ENCODE data around the gene MBOAT2.
A peak's percentile ranks its signal among the peaks of the same experiment; 100 is the strongest.

Gene MBOAT2

DNA sequence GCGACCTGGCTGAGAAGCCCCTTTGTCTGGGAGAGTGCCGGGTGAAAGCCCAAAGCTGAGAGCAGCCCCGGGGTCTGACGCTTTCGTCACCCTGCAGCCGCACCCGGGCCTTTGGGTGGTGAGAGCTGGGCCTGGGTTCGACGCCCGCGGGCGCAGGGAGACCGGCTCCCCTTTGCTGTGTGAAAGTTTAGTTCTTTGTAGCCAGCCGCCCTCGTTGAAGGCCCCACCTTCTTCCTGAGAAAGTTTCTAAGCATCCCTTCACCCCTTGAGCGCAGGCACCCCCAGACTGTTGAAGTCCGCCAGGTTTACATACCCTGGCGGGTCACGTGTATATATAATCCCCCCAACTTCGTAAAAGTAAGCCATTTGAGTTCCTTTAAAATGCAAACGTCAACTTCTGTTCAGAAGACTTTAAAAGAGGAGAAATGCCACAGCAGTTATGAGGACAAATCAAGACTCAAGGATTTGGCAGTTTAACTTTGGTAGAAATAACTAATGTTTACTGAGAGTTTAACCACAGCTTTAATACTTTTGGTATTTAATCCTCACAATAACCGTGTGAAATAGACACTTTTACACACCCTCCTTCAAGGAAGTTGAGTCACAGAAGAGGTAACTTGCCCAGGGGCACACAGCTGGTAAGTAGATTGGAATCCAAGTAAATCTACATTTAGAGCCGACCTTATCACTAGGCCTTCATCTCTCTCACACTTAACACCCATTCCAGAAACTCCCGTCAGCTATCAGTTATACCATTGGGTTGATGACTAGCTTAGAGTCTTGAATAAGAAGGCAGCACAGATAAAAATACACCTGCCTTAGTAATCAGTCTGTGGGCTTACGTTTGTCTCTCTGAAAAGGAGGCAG lies 1.1 kb upstream of the MBOAT2 start:
- no peak for TF ChIP-seq EZH2phosphoT487 (IDR thresholded peaks at IDR 0.05; ENCODE audit: borderline replicate concordance, low read length)
- TF ChIP-seq, protein P1, sequence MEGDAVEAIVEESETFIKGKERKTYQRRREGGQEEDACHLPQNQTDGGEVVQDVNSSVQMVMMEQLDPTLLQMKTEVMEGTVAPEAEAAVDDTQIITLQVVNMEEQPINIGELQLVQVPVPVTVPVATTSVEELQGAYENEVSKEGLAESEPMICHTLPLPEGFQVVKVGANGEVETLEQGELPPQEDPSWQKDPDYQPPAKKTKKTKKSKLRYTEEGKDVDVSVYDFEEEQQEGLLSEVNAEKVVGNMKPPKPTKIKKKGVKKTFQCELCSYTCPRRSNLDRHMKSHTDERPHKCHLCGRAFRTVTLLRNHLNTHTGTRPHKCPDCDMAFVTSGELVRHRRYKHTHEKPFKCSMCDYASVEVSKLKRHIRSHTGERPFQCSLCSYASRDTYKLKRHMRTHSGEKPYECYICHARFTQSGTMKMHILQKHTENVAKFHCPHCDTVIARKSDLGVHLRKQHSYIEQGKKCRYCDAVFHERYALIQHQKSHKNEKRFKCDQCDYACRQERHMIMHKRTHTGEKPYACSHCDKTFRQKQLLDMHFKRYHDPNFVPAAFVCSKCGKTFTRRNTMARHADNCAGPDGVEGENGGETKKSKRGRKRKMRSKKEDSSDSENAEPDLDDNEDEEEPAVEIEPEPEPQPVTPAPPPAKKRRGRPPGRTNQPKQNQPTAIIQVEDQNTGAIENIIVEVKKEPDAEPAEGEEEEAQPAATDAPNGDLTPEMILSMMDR (IDR thresholded peaks at IDR 0.05; ENCODE audit: low read depth, low read length, poor library complexity, severe bottlenecking) = no peak
- Histone ChIP-seq H3K4me2 (ENCODE audit: low read length) (peak overlapping the region; percentile 77), H3K36me3 (ENCODE audit: control insufficient read depth, low read length) (no peaks in the 10 kb centered on the region), H3K27ac (ENCODE audit: low read depth, low read length) (no peak overlapping the region), H3K9me3 (ENCODE audit: control insufficient read depth, insufficient read depth, low read length) (no peaks in the 10 kb centered on the region), H3F3A (ENCODE audit: control insufficient read depth, insufficient read depth) (peaks cover 3% of the 10 kb centered on the region), H3K9me2 (replicated peaks; ENCODE audit: control insufficient read depth, low read length) (no peaks in the 10 kb centered on the region), H3K4me1 (ENCODE audit: control insufficient read depth, low read length) (peaks cover 39% of the 10 kb centered on the region), H3K27me3 (ENCODE audit: control insufficient read depth, low read length) (no peaks in the 10 kb centered on the region), H3K79me2 (ENCODE audit: control insufficient read depth, low read length) (peaks cover 31% of the 10 kb centered on the region), H3K4me3 (ENCODE audit: low read length) (peak overlapping the region; percentile 87), H4K20me1 (ENCODE audit: control insufficient read depth, insufficient read depth, low read depth, low read length) (no peaks in the 10 kb centered on the region)

DNA sequence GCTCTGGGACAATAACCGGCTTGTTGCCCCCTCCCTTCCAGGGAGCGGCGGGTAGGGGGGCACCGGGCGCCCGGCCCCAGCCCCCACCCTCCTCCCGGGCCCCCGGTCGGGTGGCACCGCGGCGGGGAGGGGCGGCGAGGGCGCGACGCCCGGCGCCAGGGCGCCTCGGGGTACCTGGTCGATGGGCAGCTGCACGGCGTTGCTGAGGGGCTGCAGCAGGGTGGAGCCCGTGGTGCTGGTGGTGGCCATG lies 193 bp downstream of the MBOAT2 start:
- peaks cover 45% of the 10 kb centered on the region for H3K4me1 ChIP-seq (ENCODE audit: control insufficient read depth, low read length)
- H3K9me2 ChIP-seq (replicated peaks; ENCODE audit: control insufficient read depth, low read length) = no peaks in the 10 kb centered on the region
- H3K4me3 ChIP-seq (ENCODE audit: low read length) = peak overlapping the region; percentile 87
- H3K79me2 ChIP-seq (ENCODE audit: control insufficient read depth, low read length) = peaks cover 44% of the 10 kb centered on the region
- H3F3A ChIP-seq (ENCODE audit: control insufficient read depth, insufficient read depth) = peaks cover 3% of the 10 kb centered on the region
- no peaks in the 10 kb centered on the region for H3K9me3 ChIP-seq (ENCODE audit: control insufficient read depth, insufficient read depth, low read length)
- no peak overlapping the region for H3K27ac ChIP-seq (ENCODE audit: low read depth, low read length)
- no peaks in the 10 kb centered on the region for H4K20me1 ChIP-seq (ENCODE audit: control insufficient read depth, insufficient read depth, low read depth, low read length)
- H3K27me3 ChIP-seq (ENCODE audit: control insufficient read depth, low read length) = no peaks in the 10 kb centered on the region
- no peaks in the 10 kb centered on the region for H3K36me3 ChIP-seq (ENCODE audit: control insufficient read depth, low read length)
- TF ChIP-seq, protein P1 (IDR thresholded peaks at IDR 0.05; ENCODE audit: low read depth, low read length, poor library complexity, severe bottlenecking) = no peak
- no peak for TF ChIP-seq EZH2phosphoT487 (IDR thresholded peaks at IDR 0.05; ENCODE audit: borderline replicate concordance, low read length)
- H3K4me2 ChIP-seq (ENCODE audit: low read length) = peak overlapping the region; percentile 93

DNA sequence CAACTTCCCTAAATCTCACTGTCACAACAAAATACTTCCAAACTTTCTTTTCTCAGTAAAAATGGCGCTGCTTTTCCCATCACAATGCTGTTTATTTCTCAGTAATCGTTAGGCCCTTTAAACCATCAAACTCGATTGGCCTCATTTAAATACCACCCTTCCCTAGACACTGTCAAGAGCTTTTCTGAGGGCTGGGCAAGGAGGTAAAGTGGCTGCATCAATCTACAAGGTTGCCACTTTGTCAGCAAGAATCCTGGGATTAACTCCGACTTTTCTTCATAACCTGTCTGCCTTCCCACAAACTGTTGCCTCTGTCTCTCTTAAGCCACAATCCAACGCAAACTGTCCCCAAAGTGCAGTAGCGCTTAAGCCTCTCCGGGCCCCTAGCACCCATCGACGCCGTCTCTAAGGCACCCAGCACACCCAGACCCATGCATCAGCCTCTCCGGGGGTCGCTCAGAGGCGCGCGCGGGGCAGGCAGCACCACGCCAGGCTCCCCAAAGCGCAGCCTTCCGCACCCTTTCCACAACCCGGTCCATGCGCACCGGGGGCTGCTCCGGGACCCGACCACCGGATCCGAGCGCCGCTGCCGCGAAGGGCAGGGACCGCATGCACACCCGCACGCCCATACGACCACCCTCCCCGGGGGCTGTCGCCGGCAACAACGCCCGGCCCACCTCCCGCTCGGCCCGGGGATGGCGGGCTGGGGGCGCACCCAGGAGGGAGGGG lies 683 bp downstream of the MBOAT2 start:
- Histone ChIP-seq H3K4me2 (ENCODE audit: low read length) (peak overlapping the region; percentile 93), H3F3A (ENCODE audit: control insufficient read depth, insufficient read depth) (peaks cover 3% of the 10 kb centered on the region), H3K4me3 (ENCODE audit: low read length) (peak overlapping the region; percentile 87), H3K9me2 (replicated peaks; ENCODE audit: control insufficient read depth, low read length) (no peaks in the 10 kb centered on the region), H3K27ac (ENCODE audit: low read depth, low read length) (no peak overlapping the region), H3K27me3 (ENCODE audit: control insufficient read depth, low read length) (no peaks in the 10 kb centered on the region), H3K9me3 (ENCODE audit: control insufficient read depth, insufficient read depth, low read length) (no peaks in the 10 kb centered on the region), H3K79me2 (ENCODE audit: control insufficient read depth, low read length) (peaks cover 49% of the 10 kb centered on the region), H3K4me1 (ENCODE audit: control insufficient read depth, low read length) (peaks cover 45% of the 10 kb centered on the region), H4K20me1 (ENCODE audit: control insufficient read depth, insufficient read depth, low read depth, low read length) (no peaks in the 10 kb centered on the region), H3K36me3 (ENCODE audit: control insufficient read depth, low read length) (no peaks in the 10 kb centered on the region)
- TF ChIP-seq, protein P1 (IDR thresholded peaks at IDR 0.05; ENCODE audit: low read depth, low read length, poor library complexity, severe bottlenecking) = no peak
- no peak for TF ChIP-seq EZH2phosphoT487 (IDR thresholded peaks at IDR 0.05; ENCODE audit: borderline replicate concordance, low read length)
